K562 (cell line): Measurements from ENCODE around the gene KLHL14.

Experiments
- BACH1 ChIP-seq: fragments of 200-800 bp; sonication (Bioruptor generic); IDR thresholded peaks from 2 replicates; pipeline ENCODE4 v1.6.1; 2016; ENCODE audit warnings: missing genetic modification characterization, missing compliant biosample characterization
- BRCA1 ChIP-seq, 2 experiments: fragments of 450-650 bp in 1 of 2; sonication (generic) in 1 of 2; formaldehyde crosslinking in 1 of 2; IDR thresholded peaks; 2 replicates each; pipeline versions ENCODE4 v1.5.0 to v1.6.1; 2017 to 2020; ENCODE audit warnings: mild to moderate bottlenecking in 1 of 2, missing genetic modification reagents in 1 of 2
- CTCF ChIP-seq, 3 experiments: IDR thresholded peaks in 2 of 3; conservative IDR thresholded peaks in 1 of 3; 2 replicates each; pipeline ENCODE4 v1.5.1; 2011 to 2012; ENCODE audit warnings: low read length in 3 of 3, mild to moderate bottlenecking in 3 of 3, control low read depth in 2 of 3, improper control_type of control experiment in 1 of 3, inconsistent platforms in 1 of 3, low read depth in 1 of 3, mixed read lengths in 1 of 3, moderate library complexity in 1 of 3; ENCODE audit not compliant: insufficient read depth in 2 of 3
- HDAC2 ChIP-seq: fragments of 450-650 bp; IDR thresholded peaks from 2 replicates; pipeline ENCODE4 v1.6.1; 2016; ENCODE audit warnings: mild to moderate bottlenecking
- JUN ChIP-seq, 2 experiments: sonication (generic) in 1 of 2; formaldehyde crosslinking in 1 of 2; IDR thresholded peaks; 2 replicates each; pipeline versions ENCODE4 v1.6.1 to v1.8.0; 2012 to 2022; ENCODE audit warnings: borderline replicate concordance in 2 of 2, mild to moderate bottlenecking in 2 of 2, improper control_type of control experiment in 1 of 2, low read depth in 1 of 2, low read length in 1 of 2, missing genetic modification reagents in 1 of 2
- KLF1 ChIP-seq: fragments of 450-650 bp; IDR thresholded peaks from 2 replicates; pipeline ENCODE4 v1.6.1; 2016; ENCODE audit warnings: missing genetic modification characterization, missing compliant biosample characterization
- PCBP2 ChIP-seq: fragments of 200-400 bp; formaldehyde crosslinking; IDR thresholded peaks from 2 replicates; pipeline ENCODE4 v1.6.1; 2018; ENCODE audit warnings: low read length, low read depth, mild to moderate bottlenecking, moderate library complexity; ENCODE audit not compliant: poor library complexity, severe bottlenecking
- POLR2G ChIP-seq: fragments of 200-400 bp; formaldehyde crosslinking; IDR thresholded peaks from 2 replicates; pipeline ENCODE4 v1.6.1; 2017; ENCODE audit warnings: low read depth, mild to moderate bottlenecking, antibody characterized with exemption, low read length, moderate library complexity
- REST ChIP-seq, 2 experiments: fragments of 450-650 bp; formaldehyde crosslinking in 1 of 2; IDR thresholded peaks; 2 replicates each; pipeline versions ENCODE4 v1.4.0 to v1.6.1; 2014 to 2020; ENCODE audit warnings: mild to moderate bottlenecking in 2 of 2, borderline replicate concordance in 1 of 2, low read depth in 1 of 2
- SRSF1 ChIP-seq: fragments of 200-400 bp; formaldehyde crosslinking; IDR thresholded peaks from 2 replicates; pipeline ENCODE4 v1.6.1; 2017; ENCODE audit warnings: mild to moderate bottlenecking, low read depth, low read length, moderate library complexity
- STAT5B ChIP-seq: fragments of 250-450 bp; sonication (Bioruptor Pico); IDR thresholded peaks from 2 replicates; pipeline ENCODE4 v1.8.0; 2021; ENCODE audit warnings: mild to moderate bottlenecking, inconsistent platforms
- ZNF23 ChIP-seq: fragments of 250-450 bp; sonication (Bioruptor Pico); IDR thresholded peaks from 2 replicates; pipeline ENCODE4 v1.4.0; 2020; ENCODE audit warnings: mild to moderate bottlenecking
- ZNF77 ChIP-seq: fragments of 250-450 bp; sonication (Bioruptor Pico); IDR thresholded peaks from 2 replicates; pipeline ENCODE4 v1.5.0; 2020

GRCh38 chr18:32734442-32734841 lies 38.4 kb downstream of the KLHL14 start:
- TF ChIP-seq ZNF77 (CRISPR knock-in tag) (no peak), BACH1 (tag) (no peak), POLR2G (no peak), CTCF (IDR thresholded peaks at IDR 0.05 in 2 of 3, conservative IDR thresholded peaks at IDR 0.05 in 1 of 3; ENCODE audit: insufficient read depth in 2 of 3, low read depth in 1 of 3, low read length in 3 of 3) (no peak), SRSF1 (no peak), KLF1 (tag) (no peak), REST (IDR thresholded peaks at IDR 0.05; ENCODE audit: borderline replicate concordance) (no peak), REST (CRISPR knock-in tag; IDR thresholded peaks at IDR 0.05; ENCODE audit: low read depth) (no peak), STAT5B (CRISPR knock-in tag) (no peak), BRCA1 (IDR thresholded peaks at IDR 0.05) (no peak), BRCA1 (CRISPR knock-in tag; IDR thresholded peaks at IDR 0.05) (no peak), JUN (IDR thresholded peaks at IDR 0.05; ENCODE audit: borderline replicate concordance, low read depth, low read length) (no peak), JUN (CRISPR knock-in tag; IDR thresholded peaks at IDR 0.05; ENCODE audit: borderline replicate concordance) (no peak), HDAC2 (no peak), PCBP2 (no peak), ZNF23 (CRISPR knock-in tag) (no peak)
